HG03558 (cell line): ENCODE data around the gene GCK.
A peak's percentile ranks its signal among the peaks of the same experiment; 100 is the strongest.

Experiments used
- ATAC-seq: cut with Tn5 transposase; IDR thresholded peaks from one replicate; pipeline ENCODE4 v1.9.1; 2021; ENCODE audit warnings: moderate number of reproducible peaks; ENCODE audit not compliant: unreplicated experiment; ENCODE audit errors: extremely low read depth

GCK gene

DNA sequence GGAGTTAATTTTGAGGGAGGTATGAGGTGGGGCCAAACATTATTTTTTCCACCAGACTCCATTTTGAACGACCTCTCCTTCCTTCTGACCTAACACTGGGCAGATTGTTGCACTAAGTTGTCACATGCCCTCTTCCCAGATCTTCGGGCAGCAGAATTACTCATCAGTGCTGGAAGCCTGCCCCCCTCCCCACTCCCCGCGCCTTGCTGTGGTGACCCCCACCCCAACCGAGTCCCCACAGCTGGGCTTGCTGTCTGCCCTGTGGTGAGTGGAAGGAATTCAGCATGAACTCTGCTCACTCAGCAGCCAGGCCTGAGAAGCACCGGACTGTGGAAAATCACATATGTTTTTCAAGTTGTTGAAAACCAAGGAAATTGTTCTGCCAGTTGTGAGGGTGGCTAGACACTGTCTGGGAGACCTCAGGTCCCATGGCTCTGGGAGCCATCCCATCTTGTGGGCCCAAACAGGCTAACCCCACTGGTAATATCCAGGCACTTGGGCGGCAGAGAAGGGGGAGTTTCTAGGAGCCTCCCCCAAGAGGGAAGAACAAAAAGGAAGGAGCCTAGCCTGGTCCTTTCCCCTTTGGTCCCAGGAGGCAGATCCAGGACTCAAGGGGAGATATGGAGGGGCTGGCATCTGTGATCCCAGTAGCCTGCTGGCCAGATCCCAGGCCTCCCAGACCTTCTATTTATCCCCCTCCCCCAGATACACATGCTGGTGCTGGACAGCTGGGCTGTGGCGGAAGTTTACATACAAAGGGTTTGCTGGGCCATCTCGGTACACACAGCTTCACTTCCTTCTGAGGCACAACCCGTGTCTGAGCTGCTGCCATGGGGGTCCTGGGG is 88.6 kb downstream of the GCK start:
- ATAC-seq, result no peak

DNA sequence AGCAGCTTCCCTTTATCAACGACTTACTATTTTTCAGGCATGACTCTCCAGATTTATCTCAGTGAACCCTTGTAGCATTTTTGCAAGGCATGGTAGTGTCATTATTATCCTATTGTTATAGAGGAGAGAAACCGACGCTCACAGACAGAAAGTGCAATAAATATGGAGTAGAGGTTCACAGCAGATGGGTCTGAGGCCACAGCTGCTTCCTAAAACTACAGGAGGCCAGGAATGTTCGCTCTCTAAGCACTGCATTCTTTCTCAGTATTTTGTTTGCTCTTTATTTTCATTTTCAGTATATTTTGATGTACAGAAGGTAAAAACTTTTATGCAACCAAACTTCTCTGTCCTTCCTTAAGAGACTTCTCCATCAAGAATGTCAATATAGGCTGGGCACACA is 89.6 kb downstream of the GCK start:
- ATAC-seq, result no peak

DNA sequence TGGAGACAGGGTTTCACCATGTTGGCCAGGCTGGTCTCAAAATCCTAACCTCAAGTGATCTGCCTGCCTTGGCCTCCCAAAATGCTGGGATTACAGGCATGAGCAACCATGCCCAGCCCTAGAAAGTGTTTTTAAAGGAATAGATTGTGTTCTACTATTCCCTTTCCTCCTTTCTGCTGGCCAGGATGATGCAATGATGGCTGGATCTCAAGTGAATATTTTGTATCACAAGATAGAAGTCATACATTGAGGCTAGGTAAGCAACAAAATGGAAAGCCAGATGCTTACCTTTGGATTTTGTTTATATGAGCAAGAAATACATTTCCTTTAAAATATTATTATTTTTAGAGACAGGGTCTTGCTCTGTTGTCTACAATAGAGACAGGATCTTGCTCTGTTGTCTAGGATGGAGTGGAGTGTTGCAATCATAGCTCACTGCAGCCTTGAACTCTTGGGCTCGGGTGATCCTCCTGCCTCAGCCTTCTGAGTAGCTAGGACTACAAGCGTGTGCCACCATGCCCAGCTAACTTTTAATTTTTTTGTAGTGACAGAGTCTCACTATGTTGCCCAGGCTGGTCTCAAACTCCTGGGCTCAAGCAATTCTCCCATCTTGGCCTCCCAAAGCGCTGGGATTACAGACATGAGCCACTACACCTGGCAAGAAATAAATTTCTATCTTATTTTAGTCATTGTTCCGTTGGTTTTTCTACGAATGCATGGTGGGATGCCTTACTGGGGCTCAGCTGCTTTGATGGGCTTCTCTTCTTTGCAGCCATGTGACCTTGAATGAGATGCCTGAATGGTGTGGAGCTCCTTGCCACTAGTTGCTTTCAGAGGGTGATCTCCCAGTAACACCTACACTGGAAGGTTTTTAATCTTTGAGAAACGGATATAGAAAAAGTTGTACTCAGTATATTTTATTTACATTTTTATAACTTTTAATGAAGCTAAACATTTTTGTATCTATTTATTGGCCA is 90.9 kb downstream of the GCK start:
- no peak for ATAC-seq

- ATAC-seq, result peak; percentile 62
Measured at GRCh38 chr7:44097064-44097932, 91.9 kb downstream of the GCK start.

DNA sequence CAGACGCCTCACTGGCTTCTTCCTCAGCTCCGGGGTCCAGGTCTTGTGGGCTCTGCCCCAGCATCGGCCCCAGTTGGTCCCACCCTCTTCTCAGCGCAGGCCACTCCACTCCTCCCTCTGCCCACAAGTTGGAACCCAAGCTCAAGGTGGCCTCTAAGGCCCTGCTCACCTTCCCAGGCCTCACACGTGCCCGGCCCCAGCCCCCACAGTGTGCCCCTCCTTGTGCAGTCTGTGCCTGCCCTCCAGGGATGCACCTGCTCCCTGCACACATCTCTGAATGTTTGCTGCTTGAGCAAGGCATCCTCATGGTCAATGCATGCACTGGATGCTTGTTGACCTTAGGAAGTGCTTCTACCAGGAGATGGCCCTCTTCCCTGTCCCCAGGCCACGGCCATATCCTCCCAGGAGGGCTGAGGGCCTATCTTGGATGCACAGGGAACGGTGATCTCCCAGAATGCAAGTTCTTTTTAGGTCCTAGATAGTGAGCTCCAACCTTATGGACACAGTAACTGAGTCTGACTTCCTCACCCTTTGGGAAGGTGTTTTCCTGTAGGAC is 92.8 kb downstream of the GCK start:
- ATAC-seq, result no peak

DNA sequence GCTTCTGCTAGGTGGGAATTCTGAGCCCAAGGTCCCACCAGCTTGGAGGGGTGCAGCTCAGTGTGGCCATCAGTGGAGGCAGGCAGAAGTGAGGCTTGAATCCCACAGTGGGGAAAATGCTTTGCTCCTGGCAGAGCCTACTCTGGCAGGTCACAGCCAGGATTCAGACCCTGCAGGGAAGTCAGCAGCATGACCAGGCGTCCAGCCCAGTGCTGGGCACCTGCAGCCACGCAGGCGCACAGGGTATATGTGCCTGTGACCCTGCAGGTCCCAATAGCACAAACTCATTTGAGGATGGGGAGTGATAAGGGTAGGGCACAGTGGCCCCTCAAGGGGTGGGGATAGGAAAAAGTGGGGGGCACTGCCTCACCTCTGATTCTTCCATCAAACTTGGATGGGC is 93.5 kb downstream of the GCK start:
- ATAC-seq, result no peak

DNA sequence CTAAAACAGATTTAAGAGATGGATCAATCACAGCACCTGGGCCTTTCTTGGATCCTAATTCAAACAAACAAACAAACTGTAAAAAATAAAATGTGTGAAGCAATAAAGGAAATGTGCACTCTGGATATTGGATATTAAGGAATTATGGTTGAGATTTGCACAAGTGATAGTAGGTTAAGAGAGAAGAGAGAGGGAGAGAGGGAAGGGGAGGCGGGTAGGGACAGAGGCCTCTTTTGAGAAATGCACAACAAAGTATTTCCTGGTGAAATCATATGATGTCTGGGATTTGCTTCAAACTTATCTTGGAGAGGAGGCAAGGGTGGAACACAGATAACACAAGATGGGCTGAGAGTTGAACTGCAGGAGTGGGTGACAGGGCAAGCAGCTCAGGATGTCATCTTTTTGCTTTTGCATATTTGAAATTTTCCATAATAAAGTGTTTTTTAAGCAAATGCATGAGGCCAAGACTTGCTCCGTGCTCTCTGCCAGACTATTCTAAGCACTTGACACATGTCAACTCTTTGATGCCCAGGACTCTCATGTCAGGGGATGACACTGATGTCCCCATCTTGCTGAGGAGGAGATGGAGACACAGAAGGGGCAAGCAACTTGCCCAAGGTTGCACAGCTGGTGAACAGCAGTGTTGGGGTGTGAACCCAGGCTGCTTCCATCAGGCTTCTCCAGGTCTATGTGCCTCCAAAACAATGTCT is 94.2 kb downstream of the GCK start:
- no peak for ATAC-seq

DNA sequence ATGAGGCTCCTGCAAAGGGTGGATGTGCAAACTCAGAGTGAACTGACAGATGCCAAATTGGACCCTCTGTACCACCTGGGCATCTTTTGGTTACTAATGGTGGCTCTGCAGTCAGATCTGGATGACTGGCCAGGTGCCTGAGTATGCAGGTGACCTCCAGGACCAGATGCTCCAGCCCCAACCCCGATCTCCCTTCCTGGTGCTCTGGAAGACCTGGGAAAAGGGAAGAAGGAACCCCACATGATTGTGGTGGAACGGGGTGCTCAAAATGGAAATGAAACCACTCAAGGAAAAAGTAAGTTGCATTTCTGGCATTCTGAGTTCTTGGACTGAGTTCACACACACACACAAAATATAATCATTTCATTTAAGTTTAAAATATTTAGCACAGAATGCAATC is 94.9 kb downstream of the GCK start:
- ATAC-seq, result no peak
